GM18861 (cell line): ENCODE results near the gene NAGK.
"Not testable (repeated sequence)": the region's sequence is repeated elsewhere in the genome, so short reads cannot be mapped to it uniquely, and the experiment has no call there.

Experiments
- ATAC-seq: cut with Tn5 transposase; IDR thresholded peaks from one replicate; pipeline ENCODE4 v1.9.1; 2021; ENCODE audit not compliant: unreplicated experiment

Gene NAGK

DNA sequence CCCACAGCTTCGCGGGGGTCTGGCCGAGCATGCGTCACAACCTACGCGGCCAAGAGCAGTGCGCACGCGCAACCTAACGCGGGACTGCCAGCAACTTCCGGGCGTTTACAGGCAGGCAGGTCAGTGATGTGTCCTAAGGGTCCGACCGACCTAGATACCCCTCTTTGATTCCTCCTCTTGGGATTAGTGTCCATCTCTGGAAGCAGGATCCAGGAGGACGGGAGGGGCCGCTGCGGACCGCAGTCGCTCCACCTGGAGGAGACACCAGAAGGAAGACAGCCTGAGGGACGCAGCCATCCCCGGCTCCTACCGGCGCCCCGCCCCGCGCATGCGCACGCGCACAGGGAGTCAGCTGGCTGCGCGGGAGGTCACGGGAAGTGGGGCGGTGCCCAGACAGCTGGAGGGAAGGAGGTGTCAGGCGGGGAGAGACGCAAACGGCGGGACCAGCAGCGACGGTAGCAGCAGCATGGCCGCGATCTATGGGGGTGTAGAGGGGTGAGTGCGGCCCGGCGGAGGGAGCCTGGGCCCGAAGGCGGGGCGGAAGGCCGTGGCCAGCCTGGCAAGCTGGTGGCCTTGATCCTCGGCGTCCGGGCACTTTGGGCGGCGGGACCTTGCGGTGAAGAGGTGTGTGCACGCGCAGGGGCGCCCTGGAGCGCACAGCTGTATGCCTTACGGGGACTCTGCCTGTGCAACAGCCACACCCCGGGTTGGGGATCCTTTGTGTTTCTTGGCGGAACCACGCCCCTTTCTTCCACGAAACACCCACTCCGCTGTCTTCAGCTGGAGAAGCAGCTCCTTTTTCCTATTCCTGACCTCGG is at the start of gene NAGK:
NAGK (plus strand) TSS at position 431 of the 818 bp plus-strand sequence; CDS start at position 467, 36 bp downstream.
- peak; percentile 37 for ATAC-seq

DNA sequence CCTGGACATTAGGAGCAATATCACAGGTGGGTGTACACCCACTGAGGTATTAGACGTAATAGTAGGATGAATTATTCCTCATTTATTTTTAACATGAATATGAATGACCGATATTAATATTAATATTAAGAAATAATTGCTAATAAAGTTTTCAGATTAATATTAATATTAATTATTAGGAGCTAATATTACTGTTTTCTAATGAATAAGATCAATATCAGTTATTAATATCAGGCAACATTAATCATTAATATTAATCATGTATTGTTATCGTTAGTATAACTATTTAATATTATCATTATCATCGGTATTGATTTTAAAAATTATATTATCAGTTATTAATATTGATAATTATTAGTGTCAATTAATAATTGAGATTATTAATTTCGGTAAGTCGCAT is 48.5 kb upstream of the NAGK start:
- not testable (repeated sequence) for ATAC-seq

DNA sequence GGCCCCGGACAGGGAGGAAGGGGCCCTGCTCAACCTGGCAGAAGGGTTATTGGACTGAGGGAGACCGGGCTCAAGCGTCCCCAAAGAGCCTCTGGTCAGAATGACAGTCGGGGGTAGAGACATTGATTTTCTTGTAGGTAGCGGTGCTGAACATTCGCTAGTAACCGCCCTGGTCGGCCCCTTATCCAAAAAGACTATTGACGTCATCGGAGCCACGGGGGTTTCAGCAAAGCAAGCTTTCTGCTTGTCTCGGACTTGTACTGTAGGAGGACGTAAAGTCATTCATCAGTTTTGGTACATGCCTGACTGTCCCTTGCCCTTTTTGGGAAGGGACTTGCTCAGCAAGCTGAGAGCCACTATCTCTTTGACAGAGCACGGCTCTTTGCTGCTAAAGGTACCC is 47.1 kb upstream of the NAGK start:
- not testable (repeated sequence) for ATAC-seq

GRCh38 chr2:71023553-71024243 is 44.8 kb upstream of the NAGK start:
- not testable (repeated sequence) for ATAC-seq

DNA sequence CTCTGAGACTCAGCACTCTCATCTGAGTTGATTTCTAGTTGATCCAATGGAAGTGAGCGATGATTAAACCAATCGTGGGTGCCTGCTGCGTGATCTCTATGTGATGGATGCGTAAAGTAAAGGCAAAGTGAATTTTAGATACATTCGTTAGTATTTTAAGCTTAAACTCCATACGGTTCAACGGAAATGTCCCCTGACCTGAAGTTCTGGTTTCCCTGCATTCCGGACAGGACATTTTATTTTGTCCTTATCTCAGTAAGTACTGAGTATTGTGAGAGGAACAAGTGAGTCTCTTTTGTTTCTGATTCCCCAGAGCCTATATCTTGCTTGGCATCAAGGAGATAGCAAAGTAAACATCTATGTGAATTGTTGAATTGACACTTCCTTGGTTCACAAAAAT is 32.2 kb upstream of the NAGK start:
- ATAC-seq: not testable (repeated sequence)

GRCh38 chr2:71042287-71042686 is 26.2 kb upstream of the NAGK start:
- no peak for ATAC-seq

DNA sequence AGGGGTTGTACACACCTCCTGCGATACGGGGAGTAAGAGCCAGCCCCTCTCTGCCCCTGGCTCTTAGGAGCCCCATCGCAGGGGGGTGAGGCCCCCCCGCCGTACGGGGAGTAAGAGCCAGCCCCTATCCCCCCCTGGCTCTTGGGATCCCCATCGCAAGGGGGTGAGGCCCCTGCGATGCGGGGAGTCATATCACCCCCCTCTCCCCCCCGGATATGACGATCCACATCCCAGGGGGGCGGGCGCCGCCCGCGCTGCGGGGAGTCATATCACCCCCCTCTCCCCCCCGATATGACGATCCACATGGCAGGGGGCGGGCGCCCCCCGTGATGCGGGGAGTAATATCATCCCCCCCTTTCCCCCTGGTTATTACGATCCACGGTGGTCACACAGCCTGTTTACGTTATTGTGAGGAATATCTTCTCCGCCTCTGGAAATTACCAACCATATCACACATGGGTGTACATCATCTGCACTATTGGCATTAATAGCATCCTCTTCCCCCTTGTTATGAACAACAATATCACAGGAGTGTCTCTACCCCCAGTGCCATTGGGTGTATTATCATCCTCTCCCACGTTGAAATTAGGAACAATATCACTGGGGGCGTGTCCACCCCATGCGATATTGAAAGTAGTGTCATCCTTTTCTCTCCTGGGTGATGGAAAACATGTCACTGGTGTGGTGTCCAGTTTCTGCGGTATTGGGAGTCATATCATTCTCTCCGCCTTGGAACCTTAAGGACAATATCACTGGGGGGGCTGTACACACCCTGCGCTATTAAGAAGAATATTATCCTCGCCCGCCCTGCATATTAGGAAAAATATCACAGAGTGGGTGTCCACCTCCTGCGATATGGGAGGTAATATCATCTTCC is 24.7 kb upstream of the NAGK start:
- no peak for ATAC-seq

- no peak for ATAC-seq
Observed at GRCh38 chr2:71045151-71045550, 23.3 kb upstream of the NAGK start.

DNA sequence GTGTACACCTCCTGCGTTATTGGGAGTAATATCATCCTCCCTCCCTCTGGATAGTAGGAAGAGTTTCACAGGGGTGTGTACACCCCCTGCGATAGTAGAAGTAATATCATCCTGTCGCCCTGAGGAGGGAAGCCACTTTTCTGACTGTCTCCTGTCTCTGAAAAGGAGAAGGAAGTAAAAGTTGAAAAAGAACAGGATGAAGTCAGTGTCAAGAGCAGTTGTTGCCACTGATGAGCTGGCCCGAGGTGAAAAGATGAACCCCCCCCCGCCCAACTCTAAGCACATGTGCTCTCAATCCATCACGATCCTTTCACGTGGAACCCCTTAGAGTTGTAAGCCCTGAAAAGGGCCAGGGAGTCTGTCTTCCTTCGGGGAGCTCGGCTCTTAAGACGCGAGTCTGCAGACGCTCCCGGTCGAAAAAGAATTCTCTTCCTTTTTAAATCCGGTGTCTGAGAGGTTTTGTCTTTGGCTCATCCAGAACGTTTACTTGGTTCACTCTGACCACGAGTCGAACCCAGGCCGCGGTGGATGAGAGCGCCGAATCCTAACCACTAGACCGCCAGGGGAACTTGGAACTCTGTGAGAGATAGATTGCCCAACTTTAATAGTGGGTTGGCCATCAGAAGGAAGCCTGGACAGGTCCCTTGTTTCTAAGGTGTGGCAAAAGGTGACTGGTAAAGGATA is 22.4 kb upstream of the NAGK start:
- ATAC-seq: no peak

- ATAC-seq: no peak
Observed at GRCh38 chr2:71048096-71048495, 20.4 kb upstream of the NAGK start.

GRCh38 chr2:71049704-71050360 is 18.6 kb upstream of the NAGK start:
- ATAC-seq: peak; percentile 52

- not testable (repeated sequence) for ATAC-seq
Observed at GRCh38 chr2:71055206-71055740, 13.2 kb upstream of the NAGK start.

- no peak for ATAC-seq
Observed at GRCh38 chr2:71060211-71060610, 8.2 kb upstream of the NAGK start.

- no peak for ATAC-seq
Observed at GRCh38 chr2:71060871-71061270, 7.6 kb upstream of the NAGK start.

- ATAC-seq: peak; percentile 22
Observed at GRCh38 chr2:71063216-71063615, 5.2 kb upstream of the NAGK start.

- no peak for ATAC-seq
Observed at GRCh38 chr2:71064110-71064611, 4.3 kb upstream of the NAGK start.

- ATAC-seq: peak; percentile 32
Observed at GRCh38 chr2:71064754-71065621, 3.5 kb upstream of the NAGK start.

GRCh38 chr2:71066856-71067255 is 1.6 kb upstream of the NAGK start:
- no peak for ATAC-seq
